ENCODE measurements around the gene CARD9.

DNA sequence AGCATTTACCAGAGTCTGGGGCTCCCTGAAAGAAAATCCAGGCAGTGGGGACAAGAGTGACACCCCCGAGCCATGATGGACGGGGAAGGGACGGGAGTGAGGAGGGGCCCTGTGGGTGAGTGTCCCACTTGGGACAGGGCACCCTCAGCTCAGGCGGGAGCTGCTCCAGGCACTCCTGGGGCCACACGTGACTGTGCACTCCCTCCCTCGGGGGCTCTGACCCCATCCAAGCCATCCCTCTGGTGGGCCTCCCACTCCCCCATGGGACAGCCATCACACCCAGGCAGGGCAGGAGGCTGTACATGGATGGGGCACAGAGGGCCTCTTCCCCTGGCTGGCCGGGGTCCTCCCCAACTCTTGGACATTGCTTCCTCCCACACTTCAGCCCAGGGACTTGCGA is 3.0 kb upstream of the CARD9 start:
- TF ChIP-seq, protein P1, sequence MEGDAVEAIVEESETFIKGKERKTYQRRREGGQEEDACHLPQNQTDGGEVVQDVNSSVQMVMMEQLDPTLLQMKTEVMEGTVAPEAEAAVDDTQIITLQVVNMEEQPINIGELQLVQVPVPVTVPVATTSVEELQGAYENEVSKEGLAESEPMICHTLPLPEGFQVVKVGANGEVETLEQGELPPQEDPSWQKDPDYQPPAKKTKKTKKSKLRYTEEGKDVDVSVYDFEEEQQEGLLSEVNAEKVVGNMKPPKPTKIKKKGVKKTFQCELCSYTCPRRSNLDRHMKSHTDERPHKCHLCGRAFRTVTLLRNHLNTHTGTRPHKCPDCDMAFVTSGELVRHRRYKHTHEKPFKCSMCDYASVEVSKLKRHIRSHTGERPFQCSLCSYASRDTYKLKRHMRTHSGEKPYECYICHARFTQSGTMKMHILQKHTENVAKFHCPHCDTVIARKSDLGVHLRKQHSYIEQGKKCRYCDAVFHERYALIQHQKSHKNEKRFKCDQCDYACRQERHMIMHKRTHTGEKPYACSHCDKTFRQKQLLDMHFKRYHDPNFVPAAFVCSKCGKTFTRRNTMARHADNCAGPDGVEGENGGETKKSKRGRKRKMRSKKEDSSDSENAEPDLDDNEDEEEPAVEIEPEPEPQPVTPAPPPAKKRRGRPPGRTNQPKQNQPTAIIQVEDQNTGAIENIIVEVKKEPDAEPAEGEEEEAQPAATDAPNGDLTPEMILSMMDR (IDR thresholded peaks at IDR 0.05; ENCODE audit: low read depth, low read length, poor library complexity, severe bottlenecking), result no peak
- TF ChIP-seq EZH2phosphoT487 (IDR thresholded peaks at IDR 0.05; ENCODE audit: borderline replicate concordance, low read length), result no peak

All from DOHH2 (cell line).